ENCODE data around the gene SCAPER. TPM values are rescaled to one million over a fixed set of nuclear protein-coding genes. Genes with fewer than 3 reads are reported as not detected.

SCAPER gene
- total RNA-seq, 1 experiment from 2014 or later = 14.7 TPM

DNA sequence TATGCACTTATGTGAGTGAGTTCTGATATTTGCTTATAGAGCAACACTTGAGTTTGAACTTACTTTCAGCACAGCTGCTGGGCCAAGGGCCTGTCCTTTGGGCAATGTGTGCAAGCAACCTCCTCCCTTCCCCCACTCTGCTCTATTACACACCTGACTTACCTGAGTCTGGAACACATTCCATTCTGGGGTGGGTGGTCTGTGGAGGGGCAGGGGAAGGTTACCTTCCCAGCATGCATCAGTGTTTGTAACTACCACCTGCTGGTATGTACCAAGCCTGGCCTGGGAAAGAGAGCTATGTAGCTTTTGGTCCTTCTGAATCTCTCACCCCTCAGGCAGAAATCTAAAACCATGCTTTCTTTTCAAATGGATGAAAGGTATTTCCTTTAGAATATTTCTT lies 465.6 kb downstream of the SCAPER start:
- no peak for ATAC-seq
- no peaks in the 10 kb centered on the region for H3K9me3 ChIP-seq (ENCODE audit: control insufficient read depth in 1 of 2, insufficient read depth in 1 of 2, low read depth in 1 of 2, low read length in 2 of 2)
- no peak overlapping the region for H3K4me2 ChIP-seq (ENCODE audit: low read length)
- H3K4me1 ChIP-seq (ENCODE audit: control insufficient read depth in 1 of 2, insufficient read depth in 2 of 2, low read length in 2 of 2) = no peaks in the 10 kb centered on the region
- no peak for DNase-seq (ENCODE audit: low read depth, low spot score)
- no TSS peak for BruUV-seq (replicated peaks)
- ChIA-PET POLR2A (no interaction called here), CTCF (no interaction called here), RAD21 (ENCODE audit: low non-redundant PET in 1 of 2, low total read pairs in 2 of 2, uncharacterized antibody in 2 of 2, unreplicated experiment in 2 of 2) (no interaction called here)
- no peaks in the 10 kb centered on the region for H3K27me3 ChIP-seq (ENCODE audit: insufficient read depth, low read length)
- H3K79me2 ChIP-seq (ENCODE audit: insufficient read depth, low read length) = no peaks in the 10 kb centered on the region
- H3K9ac ChIP-seq (ENCODE audit: low read length) = no peak overlapping the region
- no peaks in the 10 kb centered on the region for H4K20me1 ChIP-seq (ENCODE audit: insufficient read depth)
- no peak overlapping the region for H3K27ac ChIP-seq (ENCODE audit: low read depth, low read length)
- TF ChIP-seq ZFX (IDR thresholded peaks at IDR 0.05) = no peak
- no peak for TF ChIP-seq SP1 (IDR thresholded peaks at IDR 0.05; ENCODE audit: low read depth)
- TF ChIP-seq ELF1 (IDR thresholded peaks at IDR 0.05; ENCODE audit: borderline replicate concordance, low read depth) = no peak
- no peak for TF ChIP-seq EGR1 (IDR thresholded peaks at IDR 0.05; ENCODE audit: low read depth)
- TF ChIP-seq SRF (IDR thresholded peaks at IDR 0.05; ENCODE audit: low read depth) = no peak
- TF ChIP-seq, protein P1, sequence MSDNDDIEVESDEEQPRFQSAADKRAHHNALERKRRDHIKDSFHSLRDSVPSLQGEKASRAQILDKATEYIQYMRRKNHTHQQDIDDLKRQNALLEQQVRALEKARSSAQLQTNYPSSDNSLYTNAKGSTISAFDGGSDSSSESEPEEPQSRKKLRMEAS (IDR thresholded peaks at IDR 0.05) = no peak
- no peak for TF ChIP-seq POLR2A (IDR thresholded peaks at IDR 0.05; ENCODE audit: borderline replicate concordance, extremely low read depth, insufficient read depth, insufficient read length)
- TF ChIP-seq EZH2phosphoT487 (IDR thresholded peaks at IDR 0.05; ENCODE audit: borderline replicate concordance) = no peak
- TF ChIP-seq CEBPB (IDR thresholded peaks at IDR 0.05; ENCODE audit: low read depth) = no peak
- no peak for TF ChIP-seq TCF7L2 (IDR thresholded peaks at IDR 0.05; ENCODE audit: borderline replicate concordance, extremely low read depth, insufficient read depth, insufficient read length)
- TF ChIP-seq, protein P2, sequence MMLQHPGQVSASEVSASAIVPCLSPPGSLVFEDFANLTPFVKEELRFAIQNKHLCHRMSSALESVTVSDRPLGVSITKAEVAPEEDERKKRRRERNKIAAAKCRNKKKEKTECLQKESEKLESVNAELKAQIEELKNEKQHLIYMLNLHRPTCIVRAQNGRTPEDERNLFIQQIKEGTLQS (IDR thresholded peaks at IDR 0.05) = no peak
- TF ChIP-seq RAD21 (IDR thresholded peaks at IDR 0.05; ENCODE audit: low read depth) = no peak
- TF ChIP-seq, protein P3, sequence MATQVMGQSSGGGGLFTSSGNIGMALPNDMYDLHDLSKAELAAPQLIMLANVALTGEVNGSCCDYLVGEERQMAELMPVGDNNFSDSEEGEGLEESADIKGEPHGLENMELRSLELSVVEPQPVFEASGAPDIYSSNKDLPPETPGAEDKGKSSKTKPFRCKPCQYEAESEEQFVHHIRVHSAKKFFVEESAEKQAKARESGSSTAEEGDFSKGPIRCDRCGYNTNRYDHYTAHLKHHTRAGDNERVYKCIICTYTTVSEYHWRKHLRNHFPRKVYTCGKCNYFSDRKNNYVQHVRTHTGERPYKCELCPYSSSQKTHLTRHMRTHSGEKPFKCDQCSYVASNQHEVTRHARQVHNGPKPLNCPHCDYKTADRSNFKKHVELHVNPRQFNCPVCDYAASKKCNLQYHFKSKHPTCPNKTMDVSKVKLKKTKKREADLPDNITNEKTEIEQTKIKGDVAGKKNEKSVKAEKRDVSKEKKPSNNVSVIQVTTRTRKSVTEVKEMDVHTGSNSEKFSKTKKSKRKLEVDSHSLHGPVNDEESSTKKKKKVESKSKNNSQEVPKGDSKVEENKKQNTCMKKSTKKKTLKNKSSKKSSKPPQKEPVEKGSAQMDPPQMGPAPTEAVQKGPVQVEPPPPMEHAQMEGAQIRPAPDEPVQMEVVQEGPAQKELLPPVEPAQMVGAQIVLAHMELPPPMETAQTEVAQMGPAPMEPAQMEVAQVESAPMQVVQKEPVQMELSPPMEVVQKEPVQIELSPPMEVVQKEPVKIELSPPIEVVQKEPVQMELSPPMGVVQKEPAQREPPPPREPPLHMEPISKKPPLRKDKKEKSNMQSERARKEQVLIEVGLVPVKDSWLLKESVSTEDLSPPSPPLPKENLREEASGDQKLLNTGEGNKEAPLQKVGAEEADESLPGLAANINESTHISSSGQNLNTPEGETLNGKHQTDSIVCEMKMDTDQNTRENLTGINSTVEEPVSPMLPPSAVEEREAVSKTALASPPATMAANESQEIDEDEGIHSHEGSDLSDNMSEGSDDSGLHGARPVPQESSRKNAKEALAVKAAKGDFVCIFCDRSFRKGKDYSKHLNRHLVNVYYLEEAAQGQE (IDR thresholded peaks at IDR 0.05; ENCODE audit: low read depth) = no peak
- no peak for TF ChIP-seq ZNF274 (IDR thresholded peaks at IDR 0.05; ENCODE audit: low read depth, low read length)
- H3K36me3 ChIP-seq (ENCODE audit: control insufficient read depth in 1 of 2, insufficient read depth in 2 of 2, low read length in 2 of 2) = no peaks in the 10 kb centered on the region
- intact Hi-C loops (cut with micrococcal nuclease) = loop anchor here (2.0 kb wide), 1 partner anchor 19 kb away; no protein-coding TSS in a partner anchor
- H3K9me2 ChIP-seq (ENCODE audit: insufficient read depth) = no peaks in the 10 kb centered on the region
- H2AFZ ChIP-seq (ENCODE audit: low read depth, low read length, poor library complexity, severe bottlenecking) = no peak overlapping the region
- no peak overlapping the region for H3K4me3 ChIP-seq (replicated peaks in 1 of 2; ENCODE audit: low read depth in 1 of 2, low read length in 2 of 2)

Data from HCT116 (cell line).